ENCODE results near the gene DPYSL5.

Gene DPYSL5

GRCh38 chr2:26933431-26934334, 85.8 kb downstream of the DPYSL5 start:
- no peak for DNase-seq

GRCh38 chr2:26934335-26934724, 86.4 kb downstream of the DPYSL5 start:
- DNase-seq = no peak

GRCh38 chr2:26934985-26935384, 87.1 kb downstream of the DPYSL5 start:
- no peak for DNase-seq

GRCh38 chr2:26936855-26937254, 88.9 kb downstream of the DPYSL5 start:
- DNase-seq = no peak

DNA sequence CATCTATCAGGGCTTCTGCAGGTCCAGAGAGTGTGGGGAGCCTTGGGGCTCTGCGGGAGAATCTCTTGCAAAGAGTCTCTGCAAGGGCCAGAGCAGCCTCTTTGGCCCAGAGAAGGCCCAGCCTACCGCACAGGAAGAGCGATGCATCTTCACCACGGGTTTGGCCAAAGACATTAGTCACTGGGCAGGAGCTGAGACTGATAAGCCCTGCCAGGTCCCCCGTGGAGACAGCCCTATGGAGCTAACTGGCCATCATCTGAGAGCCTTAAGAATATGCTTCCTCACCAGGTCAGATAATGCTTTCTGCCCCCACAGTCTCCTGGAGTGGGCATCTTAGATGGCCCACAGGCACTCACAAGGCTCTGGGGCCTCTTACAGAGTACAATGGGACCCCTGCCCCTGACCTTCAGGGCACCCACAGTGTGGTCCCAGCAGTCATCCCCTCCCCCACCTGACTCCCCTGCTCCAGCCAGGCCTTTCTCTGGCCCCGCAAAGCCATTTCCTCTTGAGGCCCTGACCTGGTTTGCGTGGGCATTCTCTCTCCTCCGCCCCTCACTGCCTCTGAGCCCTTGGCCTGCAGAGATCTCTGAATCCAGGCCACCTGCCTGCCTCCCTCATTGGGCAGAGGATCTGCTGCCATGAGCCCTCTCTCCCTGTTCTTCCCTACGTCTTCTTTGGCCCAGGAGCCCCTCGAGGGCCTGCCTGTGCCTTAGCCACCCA, 90.6 kb downstream of the DPYSL5 start:
- no peak for DNase-seq

DNA sequence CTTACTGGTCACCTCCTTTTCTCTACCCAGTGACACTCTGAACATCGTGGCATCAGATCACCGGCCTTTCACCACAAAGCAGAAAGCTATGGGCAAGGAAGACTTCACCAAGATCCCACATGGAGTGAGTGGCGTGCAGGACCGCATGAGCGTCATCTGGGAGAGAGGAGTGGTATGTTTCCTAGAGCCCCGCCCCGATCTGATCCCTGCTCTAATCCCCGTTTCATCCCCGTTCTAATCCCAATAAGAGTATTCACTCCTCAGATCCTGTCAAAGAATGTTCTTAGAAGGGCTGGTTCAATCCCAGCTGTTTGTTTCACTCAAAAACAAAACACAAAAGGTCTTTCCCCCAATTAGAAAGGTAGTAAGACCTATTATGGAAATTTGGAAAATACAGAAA, 92.1 kb downstream of the DPYSL5 start:
- DNase-seq = no peak

DNA sequence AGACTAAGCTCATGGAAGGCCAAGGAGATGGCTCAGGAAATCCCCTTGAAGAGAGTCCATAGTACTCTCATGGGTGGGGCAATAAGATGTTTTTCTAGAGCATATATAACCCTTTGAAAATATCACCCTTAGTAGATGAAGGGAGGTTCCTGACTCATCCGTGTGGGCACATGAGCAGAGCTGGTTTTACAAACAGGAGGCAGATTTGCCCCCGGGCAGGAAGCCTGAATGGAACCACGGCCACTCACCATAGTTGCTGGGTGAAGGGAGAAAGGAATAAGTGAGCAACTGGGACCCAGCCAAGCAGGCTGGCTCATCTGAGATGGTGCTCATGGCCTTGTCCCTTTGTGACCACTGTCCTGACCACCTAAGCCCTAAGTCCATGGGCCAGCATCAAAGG, 93.6 kb downstream of the DPYSL5 start:
- DNase-seq = no peak

DNA sequence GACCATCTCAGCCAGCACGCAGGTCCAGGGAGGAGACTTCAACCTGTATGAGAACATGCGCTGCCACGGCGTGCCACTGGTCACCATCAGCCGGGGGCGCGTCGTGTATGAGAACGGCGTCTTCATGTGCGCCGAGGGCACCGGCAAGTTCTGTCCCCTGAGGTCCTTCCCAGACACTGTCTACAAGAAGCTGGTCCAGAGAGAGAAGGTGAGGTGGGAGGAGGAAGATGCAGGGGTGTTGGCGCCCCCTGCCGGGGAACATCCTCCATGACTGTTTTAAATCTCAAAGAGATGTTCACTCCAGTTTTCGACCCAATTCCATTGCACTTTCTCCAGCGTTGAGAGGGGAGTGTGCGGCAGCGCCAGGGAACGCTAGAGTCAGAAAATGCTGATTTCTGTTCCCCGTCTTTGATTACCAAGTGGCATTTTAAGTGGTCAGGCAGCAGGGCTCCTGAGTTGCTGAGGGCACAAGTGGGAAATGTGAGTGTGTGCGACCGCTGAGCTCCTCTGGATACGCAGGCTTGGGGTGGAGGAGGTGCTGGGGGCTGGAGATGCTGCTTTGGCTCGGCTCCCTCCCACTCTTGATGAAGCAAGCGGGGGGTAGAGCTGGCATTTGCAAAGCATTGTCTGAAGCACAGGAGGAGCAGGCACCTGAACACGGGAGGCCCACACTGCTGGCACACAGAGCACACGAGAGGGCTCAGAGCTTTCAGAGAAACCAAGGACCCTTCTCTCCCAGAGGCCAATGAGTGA, 94.8 kb downstream of the DPYSL5 start:
- DNase-seq = peak; percentile 32

DNA sequence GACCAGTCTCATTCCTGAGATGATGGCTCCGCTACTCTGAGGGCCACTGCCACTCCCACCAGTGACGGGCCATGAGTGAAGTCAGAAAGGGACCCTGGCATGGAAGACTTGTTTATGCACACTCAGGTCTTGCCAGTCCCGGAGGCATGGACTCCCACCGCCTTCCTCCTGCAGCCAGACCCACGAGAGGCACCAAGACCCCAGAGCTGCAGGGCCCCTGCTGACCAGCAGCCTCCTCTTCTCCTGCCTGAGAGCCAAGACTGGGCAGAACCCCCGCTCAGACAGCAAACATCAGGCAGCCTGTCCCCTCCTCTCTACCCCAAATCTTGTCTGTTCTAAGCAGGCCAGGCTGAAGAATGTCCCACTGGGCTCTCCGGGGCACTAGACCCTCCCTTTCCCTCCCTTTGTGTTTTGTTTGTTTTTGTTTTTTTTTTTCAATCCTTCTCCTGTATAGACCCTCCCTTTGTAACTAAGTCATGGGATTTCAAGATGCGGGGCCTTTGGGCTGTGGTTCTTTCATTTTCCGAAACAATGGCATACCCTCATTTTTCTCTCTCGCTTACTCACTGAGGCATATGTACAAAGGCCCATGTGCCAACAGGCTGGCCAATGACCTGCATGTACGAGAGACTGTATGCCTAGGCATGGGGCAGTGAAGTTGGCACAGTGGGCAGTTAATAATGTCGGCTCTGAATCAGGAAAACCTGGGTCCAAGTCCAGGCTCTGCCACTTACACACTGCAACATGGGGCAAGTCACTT, 98.2 kb downstream of the DPYSL5 start:
- DNase-seq = no peak

GRCh38 chr2:26946841-26947784, 99.2 kb downstream of the DPYSL5 start:
- DNase-seq = peak; percentile 19

GRCh38 chr2:26948800-26949199, 100.9 kb downstream of the DPYSL5 start:
- DNase-seq = no peak

DNA sequence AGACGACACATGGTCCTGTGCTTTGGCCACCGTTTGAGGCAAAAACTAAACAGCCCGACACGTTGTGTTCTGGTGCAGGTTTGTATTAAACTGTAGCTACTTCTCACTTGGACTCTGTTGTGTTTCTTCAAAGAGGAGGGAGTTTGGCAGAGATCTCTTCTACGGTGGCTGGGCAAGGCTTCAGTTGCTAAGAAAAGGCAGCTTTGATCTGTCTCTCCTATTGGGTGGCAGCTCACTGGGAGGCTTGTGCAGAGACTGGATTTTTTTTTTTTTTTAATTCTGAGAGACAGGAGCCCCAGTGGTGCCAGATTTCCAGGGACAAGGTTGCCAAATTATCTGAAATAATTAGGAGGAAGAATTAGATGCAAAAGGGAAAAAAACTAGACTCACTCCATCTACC, 102.3 kb downstream of the DPYSL5 start:
- DNase-seq = no peak

- no peak for DNase-seq
These were observed 103.3 kb downstream of the DPYSL5 start for GRCh38 chr2:26951236-26951635.

- DNase-seq = no peak
These were observed 104.4 kb downstream of the DPYSL5 start for GRCh38 chr2:26952374-26952773.

GRCh38 chr2:26954135-26954534, 106.2 kb downstream of the DPYSL5 start:
- DNase-seq = no peak

- DNase-seq = no peak
These were observed 109.1 kb downstream of the DPYSL5 start for GRCh38 chr2:26957041-26957440.

GRCh38 chr2:26957534-26957933, 109.6 kb downstream of the DPYSL5 start:
- DNase-seq = no peak

- no peak for DNase-seq
These were observed 111.4 kb downstream of the DPYSL5 start for GRCh38 chr2:26959331-26959730.

DNA sequence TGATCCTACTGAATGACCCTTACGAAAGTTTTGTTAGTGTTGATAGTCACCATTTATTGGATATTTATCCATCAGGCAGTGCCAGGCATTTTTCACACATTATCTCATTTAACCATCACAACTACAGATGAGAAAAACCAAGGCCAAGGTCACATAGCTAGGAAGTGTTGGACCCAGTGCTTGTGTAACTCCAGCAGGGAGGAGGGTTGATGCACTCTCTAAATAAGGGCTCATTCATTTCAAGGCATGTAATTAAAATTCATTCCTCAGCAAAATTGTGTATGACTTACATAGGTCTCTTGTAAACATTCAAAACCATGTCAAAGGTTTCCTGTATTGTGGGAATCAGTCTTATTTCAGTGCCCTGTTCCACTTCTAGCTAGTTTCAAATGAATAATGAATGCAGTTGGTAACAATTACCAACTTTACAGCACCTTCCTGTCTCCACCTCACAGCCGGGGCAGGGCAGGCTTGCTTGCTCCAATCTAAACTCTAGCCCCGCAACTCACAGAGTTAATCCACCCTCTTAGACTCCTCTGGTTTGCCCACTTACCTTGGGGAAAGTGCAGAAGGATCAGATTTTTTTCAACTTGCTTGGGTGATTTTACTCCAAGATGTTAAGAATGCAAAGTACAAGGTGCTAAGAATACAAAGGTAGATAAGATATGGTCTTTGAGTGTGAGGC, 116.7 kb downstream of the DPYSL5 start:
- DNase-seq = no peak

DNA sequence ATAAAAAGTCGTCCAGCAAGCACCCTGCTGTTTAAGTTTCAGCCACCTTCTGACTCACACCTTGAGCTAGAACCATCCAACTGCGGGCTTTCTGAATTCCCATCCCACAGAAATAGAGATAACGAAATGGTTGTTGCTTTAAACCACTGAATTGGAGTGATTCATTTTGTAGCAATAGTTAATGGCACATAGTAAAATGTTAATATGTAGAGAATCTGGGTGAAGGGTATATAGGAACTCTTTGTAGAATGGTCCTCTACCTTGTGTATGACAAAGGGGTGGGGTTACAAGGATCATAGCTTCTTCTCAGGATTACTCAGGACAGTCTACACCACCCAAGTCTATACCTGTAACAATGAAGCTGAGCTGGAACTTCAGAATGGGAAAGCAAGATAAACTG, 120.1 kb downstream of the DPYSL5 start:
- DNase-seq = no peak
